ENCODE results near the gene PRKRIP1.

Gene PRKRIP1

GRCh38 chr7:102426268-102427018 is 30.3 kb downstream of the PRKRIP1 start:
- no peak overlapping the region for H3K4me3 ChIP-seq (ENCODE audit: low read length)
- peaks cover under 1% of the 10 kb centered on the region for H3K4me1 ChIP-seq (ENCODE audit: insufficient read depth, low read length)
- H3K36me3 ChIP-seq (ENCODE audit: insufficient read depth, low read length): peaks cover 41% of the 10 kb centered on the region
- H2AFZ ChIP-seq (ENCODE audit: low read depth, low read length): no peak overlapping the region
- H3K9me3 ChIP-seq (ENCODE audit: low read length): no peaks in the 10 kb centered on the region
- no peaks in the 10 kb centered on the region for H3K27me3 ChIP-seq (ENCODE audit: insufficient read depth, low read length)

GRCh38 chr7:102427019-102427405 is 30.8 kb downstream of the PRKRIP1 start:
- Histone ChIP-seq H3K4me1 (ENCODE audit: insufficient read depth, low read length) (peaks cover 6% of the 10 kb centered on the region), H2AFZ (ENCODE audit: low read depth, low read length) (no peak overlapping the region), H3K4me3 (ENCODE audit: low read length) (no peak overlapping the region), H3K36me3 (ENCODE audit: insufficient read depth, low read length) (peaks cover 37% of the 10 kb centered on the region), H3K9me3 (ENCODE audit: low read length) (no peaks in the 10 kb centered on the region), H3K27me3 (ENCODE audit: insufficient read depth, low read length) (no peaks in the 10 kb centered on the region)

GRCh38 chr7:102429141-102429899 is 33.2 kb downstream of the PRKRIP1 start:
- Histone ChIP-seq H3K36me3 (ENCODE audit: insufficient read depth, low read length) (peaks cover 28% of the 10 kb centered on the region), H3K27me3 (ENCODE audit: insufficient read depth, low read length) (no peaks in the 10 kb centered on the region), H3K9me3 (ENCODE audit: low read length) (no peaks in the 10 kb centered on the region), H3K4me3 (ENCODE audit: low read length) (no peak overlapping the region), H2AFZ (ENCODE audit: low read depth, low read length) (no peak overlapping the region), H3K4me1 (ENCODE audit: insufficient read depth, low read length) (peaks cover 18% of the 10 kb centered on the region)

GRCh38 chr7:102431617-102432298 is 35.6 kb downstream of the PRKRIP1 start:
- Histone ChIP-seq H3K36me3 (ENCODE audit: insufficient read depth, low read length) (peaks cover 5% of the 10 kb centered on the region), H3K27me3 (ENCODE audit: insufficient read depth, low read length) (no peaks in the 10 kb centered on the region), H2AFZ (ENCODE audit: low read depth, low read length) (no peak overlapping the region), H3K9me3 (ENCODE audit: low read length) (no peaks in the 10 kb centered on the region), H3K4me1 (ENCODE audit: insufficient read depth, low read length) (peaks cover 22% of the 10 kb centered on the region), H3K4me3 (ENCODE audit: low read length) (no peak overlapping the region)

- Histone ChIP-seq H3K27me3 (ENCODE audit: insufficient read depth, low read length) (no peaks in the 10 kb centered on the region), H3K4me1 (ENCODE audit: insufficient read depth, low read length) (peaks cover 22% of the 10 kb centered on the region), H3K36me3 (ENCODE audit: insufficient read depth, low read length) (no peaks in the 10 kb centered on the region), H3K4me3 (ENCODE audit: low read length) (peak overlapping the region; percentile 96), H3K9me3 (ENCODE audit: low read length) (no peaks in the 10 kb centered on the region), H2AFZ (ENCODE audit: low read depth, low read length) (peak overlapping the region; percentile 98)
Observed at GRCh38 chr7:102432442-102433218, 36.5 kb downstream of the PRKRIP1 start.

- Histone ChIP-seq H2AFZ (ENCODE audit: low read depth, low read length) (peak within 1 kb of the TSS; percentile 98), H3K9me3 (ENCODE audit: low read length) (no peaks in the 10 kb centered on the region), H3K4me1 (ENCODE audit: insufficient read depth, low read length) (peaks cover 22% of the 10 kb centered on the region), H3K4me3 (ENCODE audit: low read length) (peak within 1 kb of the TSS; percentile 96), H3K27me3 (ENCODE audit: insufficient read depth, low read length) (no peaks in the 10 kb centered on the region), H3K36me3 (ENCODE audit: insufficient read depth, low read length) (no peaks in the 10 kb centered on the region)
Observed at GRCh38 chr7:102433219-102434038, 37.3 kb downstream of the PRKRIP1 start, which contains the start of gene ORAI2. TSS of gene ORAI2 (plus strand) at chr7:102433575. CDS start at chr7:102438957, 5,382 bp downstream.

- Histone ChIP-seq H3K27me3 (ENCODE audit: insufficient read depth, low read length) (no peaks in the 10 kb centered on the region), H3K9me3 (ENCODE audit: low read length) (no peaks in the 10 kb centered on the region), H3K4me3 (ENCODE audit: low read length) (peak overlapping the region; percentile 96), H3K36me3 (ENCODE audit: insufficient read depth, low read length) (peaks cover 5% of the 10 kb centered on the region), H3K4me1 (ENCODE audit: insufficient read depth, low read length) (peaks cover 22% of the 10 kb centered on the region), H2AFZ (ENCODE audit: low read depth, low read length) (peak overlapping the region; percentile 98)
Observed at GRCh38 chr7:102434039-102434486, 37.9 kb downstream of the PRKRIP1 start.

GRCh38 chr7:102436118-102436517 is 40.0 kb downstream of the PRKRIP1 start:
- Histone ChIP-seq H2AFZ (ENCODE audit: low read depth, low read length) (no peak overlapping the region), H3K36me3 (ENCODE audit: insufficient read depth, low read length) (peaks cover 10% of the 10 kb centered on the region), H3K4me3 (ENCODE audit: low read length) (no peak overlapping the region), H3K4me1 (ENCODE audit: insufficient read depth, low read length) (peaks cover 22% of the 10 kb centered on the region), H3K9me3 (ENCODE audit: low read length) (no peaks in the 10 kb centered on the region), H3K27me3 (ENCODE audit: insufficient read depth, low read length) (no peaks in the 10 kb centered on the region)

GRCh38 chr7:102439963-102440795 is 44.0 kb downstream of the PRKRIP1 start:
- Histone ChIP-seq H3K9me3 (ENCODE audit: low read length) (no peaks in the 10 kb centered on the region), H3K27me3 (ENCODE audit: insufficient read depth, low read length) (no peaks in the 10 kb centered on the region), H2AFZ (ENCODE audit: low read depth, low read length) (no peak overlapping the region), H3K36me3 (ENCODE audit: insufficient read depth, low read length) (peaks cover 25% of the 10 kb centered on the region), H3K4me3 (ENCODE audit: low read length) (no peak overlapping the region), H3K4me1 (ENCODE audit: insufficient read depth, low read length) (peaks cover 5% of the 10 kb centered on the region)

- no peak overlapping the region for H2AFZ ChIP-seq (ENCODE audit: low read depth, low read length)
- no peaks in the 10 kb centered on the region for H3K27me3 ChIP-seq (ENCODE audit: insufficient read depth, low read length)
- H3K9me3 ChIP-seq (ENCODE audit: low read length): no peaks in the 10 kb centered on the region
- H3K36me3 ChIP-seq (ENCODE audit: insufficient read depth, low read length): peaks cover 38% of the 10 kb centered on the region
- peaks cover 5% of the 10 kb centered on the region for H3K4me1 ChIP-seq (ENCODE audit: insufficient read depth, low read length)
- no peak overlapping the region for H3K4me3 ChIP-seq (ENCODE audit: low read length)
Observed at GRCh38 chr7:102444961-102445673, 49.0 kb downstream of the PRKRIP1 start.

- peaks cover 38% of the 10 kb centered on the region for H3K36me3 ChIP-seq (ENCODE audit: insufficient read depth, low read length)
- H3K4me1 ChIP-seq (ENCODE audit: insufficient read depth, low read length): peaks cover 5% of the 10 kb centered on the region
- H3K4me3 ChIP-seq (ENCODE audit: low read length): no peak overlapping the region
- H3K9me3 ChIP-seq (ENCODE audit: low read length): no peaks in the 10 kb centered on the region
- H2AFZ ChIP-seq (ENCODE audit: low read depth, low read length): no peak overlapping the region
- no peaks in the 10 kb centered on the region for H3K27me3 ChIP-seq (ENCODE audit: insufficient read depth, low read length)
Observed at GRCh38 chr7:102445674-102446071, 49.5 kb downstream of the PRKRIP1 start.

Measured in neuron (in vitro differentiated cells).